Measurements from ENCODE around the gene UPK3A. TPM values are rescaled to one million over a fixed set of nuclear protein-coding genes. Genes with fewer than 3 reads are reported as not detected.

UPK3A gene
- total RNA-seq, 4 donors from 2014 or later = 0.79 TPM; not detected in 3

DNA sequence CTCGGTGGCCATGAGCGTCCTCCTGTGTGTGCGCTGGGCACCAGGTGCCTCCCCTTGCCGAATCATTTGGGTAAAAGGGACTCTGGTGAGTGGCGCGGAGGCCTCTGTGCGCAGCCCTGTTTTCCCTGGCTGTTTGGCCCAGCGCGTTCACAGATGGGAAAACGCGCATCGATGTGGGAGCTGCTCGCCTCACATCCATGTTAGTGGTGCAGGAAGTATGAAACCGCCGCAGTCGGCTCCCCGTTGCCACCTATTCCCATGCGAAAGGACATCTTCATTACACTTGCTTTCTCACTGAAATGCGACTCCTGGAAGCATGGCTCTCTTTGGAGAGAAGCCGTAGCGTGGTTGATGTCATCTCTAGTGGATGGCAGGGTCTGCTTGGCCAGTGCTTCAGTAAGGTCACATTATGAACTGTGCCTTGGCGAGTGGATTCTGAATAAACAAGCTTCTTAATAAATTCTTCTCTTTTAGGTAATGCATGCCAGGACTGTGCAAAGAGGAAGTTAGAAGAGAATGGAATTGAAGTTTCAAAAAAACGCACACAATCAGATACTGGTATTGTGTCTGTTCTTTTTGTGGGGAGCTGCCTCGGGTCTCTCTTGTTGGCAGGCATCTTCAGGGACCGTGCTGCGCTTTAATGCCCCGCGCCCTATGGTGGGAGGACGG lies 51.2 kb downstream of the UPK3A start:
- H3K4me1 ChIP-seq = peaks cover 8 to 18% (median 13%) of the 10 kb centered on the region in 4 donors
- H3K27me3 ChIP-seq = no peaks in the 10 kb centered on the region
- in situ Hi-C loops (cut with MboI; ENCODE audit: low pct_ligation_motif_present in 1 of 4, low pct_unique_long_range_greater_than_20kb in 1 of 4, low sequenced_read_pairs in 3 of 4) = no loop called here
- H3K9me3 ChIP-seq = no peaks in the 10 kb centered on the region
- no peak for DNase-seq
- peaks cover 0 to 40% (median 13%) of the 10 kb centered on the region in 4 donors for H3K36me3 ChIP-seq
- TF ChIP-seq POLR2AphosphoS5 (IDR thresholded peaks at IDR 0.05) (no peak), POLR2A (IDR thresholded peaks at IDR 0.05) (no peak), EP300 (IDR thresholded peaks at IDR 0.05; ENCODE audit: low read depth) (no peak)
- TF ChIP-seq, protein P1, sequence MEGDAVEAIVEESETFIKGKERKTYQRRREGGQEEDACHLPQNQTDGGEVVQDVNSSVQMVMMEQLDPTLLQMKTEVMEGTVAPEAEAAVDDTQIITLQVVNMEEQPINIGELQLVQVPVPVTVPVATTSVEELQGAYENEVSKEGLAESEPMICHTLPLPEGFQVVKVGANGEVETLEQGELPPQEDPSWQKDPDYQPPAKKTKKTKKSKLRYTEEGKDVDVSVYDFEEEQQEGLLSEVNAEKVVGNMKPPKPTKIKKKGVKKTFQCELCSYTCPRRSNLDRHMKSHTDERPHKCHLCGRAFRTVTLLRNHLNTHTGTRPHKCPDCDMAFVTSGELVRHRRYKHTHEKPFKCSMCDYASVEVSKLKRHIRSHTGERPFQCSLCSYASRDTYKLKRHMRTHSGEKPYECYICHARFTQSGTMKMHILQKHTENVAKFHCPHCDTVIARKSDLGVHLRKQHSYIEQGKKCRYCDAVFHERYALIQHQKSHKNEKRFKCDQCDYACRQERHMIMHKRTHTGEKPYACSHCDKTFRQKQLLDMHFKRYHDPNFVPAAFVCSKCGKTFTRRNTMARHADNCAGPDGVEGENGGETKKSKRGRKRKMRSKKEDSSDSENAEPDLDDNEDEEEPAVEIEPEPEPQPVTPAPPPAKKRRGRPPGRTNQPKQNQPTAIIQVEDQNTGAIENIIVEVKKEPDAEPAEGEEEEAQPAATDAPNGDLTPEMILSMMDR (IDR thresholded peaks at IDR 0.05) = no peak
- 89 to 93% methylated on average over 5 to 29 of the region's 29 CpGs for WGBS, 2 donors (ENCODE audit: low coverage in 1 of 2)
- no peak overlapping the region for H3K4me3 ChIP-seq
- peak overlapping the region; percentile 56 to 68 (median 58) for H3K27ac ChIP-seq
- intact Hi-C loops (cut with DNase I; ENCODE audit: low total_unique reads) = no loop called here

DNA sequence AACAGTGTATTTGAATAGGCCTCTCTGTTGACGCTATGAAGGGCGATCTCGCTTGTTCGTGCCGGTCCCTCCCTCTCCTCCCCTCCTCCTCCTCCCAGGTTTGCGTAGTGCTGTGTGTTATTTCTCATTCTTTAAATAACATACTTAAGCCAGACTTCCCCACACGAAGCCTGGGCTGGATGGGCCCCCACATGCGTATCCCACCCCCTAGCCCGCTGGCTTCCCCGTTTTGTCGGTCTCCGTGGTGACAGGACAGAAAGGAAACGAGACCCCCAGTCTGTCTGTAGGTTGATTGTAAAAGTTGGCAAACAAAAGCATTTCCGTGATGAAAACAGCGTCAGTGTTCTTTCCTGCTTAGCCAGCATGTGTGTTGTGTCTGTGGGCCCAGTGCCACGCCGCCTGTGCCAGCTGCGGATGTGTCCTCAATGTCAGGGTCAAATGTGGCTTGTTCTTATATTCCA lies 52.3 kb downstream of the UPK3A start:
- no peaks in the 10 kb centered on the region for H3K27me3 ChIP-seq
- DNase-seq = peak; percentile 42
- no peaks in the 10 kb centered on the region for H3K9me3 ChIP-seq
- peak overlapping the region; percentile 56 to 68 (median 58) for H3K27ac ChIP-seq
- in situ Hi-C loops (cut with MboI; ENCODE audit: low pct_ligation_motif_present in 1 of 4, low pct_unique_long_range_greater_than_20kb in 1 of 4, low sequenced_read_pairs in 3 of 4) (no loop called here), intact Hi-C loops (cut with DNase I; ENCODE audit: low total_unique reads) (no loop called here)
- 15 to 26% methylated on average over 12 to 18 of the region's 18 CpGs for WGBS, 2 donors (ENCODE audit: low coverage in 1 of 2)
- H3K36me3 ChIP-seq = peaks cover 0 to 42% (median 16%) of the 10 kb centered on the region in 4 donors
- peaks cover 8 to 18% (median 13%) of the 10 kb centered on the region in 4 donors for H3K4me1 ChIP-seq
- peak overlapping the region in 1 of 4 donors; percentile 13 for H3K4me3 ChIP-seq
- peak; percentile 38 to 48 (median 38) for TF ChIP-seq POLR2AphosphoS5 (IDR thresholded peaks at IDR 0.05)
- TF ChIP-seq, protein P1 (IDR thresholded peaks at IDR 0.05) = no peak
- TF ChIP-seq POLR2A (IDR thresholded peaks at IDR 0.05) = no peak
- no peak for TF ChIP-seq EP300 (IDR thresholded peaks at IDR 0.05; ENCODE audit: low read depth)

DNA sequence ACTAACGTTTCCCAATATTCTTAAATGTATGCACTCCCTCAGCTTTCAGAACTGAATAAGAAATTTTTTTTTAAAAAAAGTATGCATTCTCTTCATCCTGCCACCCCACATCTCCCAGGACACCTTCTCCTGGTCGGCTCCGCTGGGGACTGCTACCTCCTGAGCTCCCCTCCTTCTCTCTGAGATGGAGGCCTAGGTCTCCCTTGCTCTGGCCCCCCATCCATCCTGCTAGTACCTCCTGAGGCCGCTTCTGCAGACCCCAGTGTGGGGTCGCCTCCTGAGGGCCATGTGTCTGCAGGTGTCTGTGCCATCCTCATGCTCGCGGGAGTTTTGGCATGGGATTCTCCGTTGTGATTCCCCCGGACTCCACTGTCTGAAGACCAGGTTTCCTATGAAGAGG lies 52.8 kb downstream of the UPK3A start:
- Histone ChIP-seq H3K36me3 (peaks cover 0 to 41% (median 16%) of the 10 kb centered on the region in 4 donors), H3K27ac (peak overlapping the region; percentile 56 to 68 (median 58)), H3K4me3 (no peak overlapping the region), H3K4me1 (peaks cover 8 to 18% (median 13%) of the 10 kb centered on the region in 4 donors), H3K27me3 (no peaks in the 10 kb centered on the region), H3K9me3 (no peaks in the 10 kb centered on the region)
- DNase-seq = no peak
- WGBS, 2 donors (ENCODE audit: low coverage in 1 of 2) = 86% methylated on average over 2 to 9 of the region's 9 CpGs
- intact Hi-C loops (cut with DNase I; ENCODE audit: low total_unique reads) = no loop called here
- in situ Hi-C loops (cut with MboI; ENCODE audit: low pct_ligation_motif_present in 1 of 4, low pct_unique_long_range_greater_than_20kb in 1 of 4, low sequenced_read_pairs in 3 of 4) = no loop called here
- TF ChIP-seq POLR2A (IDR thresholded peaks at IDR 0.05) (no peak), POLR2AphosphoS5 (IDR thresholded peaks at IDR 0.05) (no peak), EP300 (IDR thresholded peaks at IDR 0.05; ENCODE audit: low read depth) (no peak)
- TF ChIP-seq, protein P1 (IDR thresholded peaks at IDR 0.05) = no peak

DNA sequence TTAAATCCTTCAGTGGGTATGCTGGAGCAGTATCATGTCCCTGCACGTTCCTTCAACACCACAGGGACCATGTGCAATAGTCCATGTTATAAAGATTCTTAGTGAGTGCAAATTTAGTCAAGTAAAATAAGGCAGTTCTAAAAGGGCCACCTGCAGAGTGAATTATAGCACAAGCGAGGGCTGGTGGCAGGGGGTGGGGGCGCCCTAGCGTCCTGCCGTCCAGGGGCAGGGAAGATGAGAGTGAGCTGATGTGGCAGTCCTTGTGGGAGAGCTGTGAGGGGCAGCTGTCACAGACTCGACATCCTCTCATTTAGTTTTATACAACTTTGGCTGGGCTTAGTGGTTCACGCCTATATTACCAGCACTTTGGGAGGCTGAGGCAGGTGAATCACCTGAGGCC lies 54.0 kb downstream of the UPK3A start:
- DNase-seq = no peak
- H3K27me3 ChIP-seq = no peaks in the 10 kb centered on the region
- H3K36me3 ChIP-seq = peaks cover 0 to 35% (median 13%) of the 10 kb centered on the region in 4 donors
- H3K27ac ChIP-seq = no peak overlapping the region
- no peak overlapping the region for H3K4me3 ChIP-seq
- no peak for TF ChIP-seq POLR2A (IDR thresholded peaks at IDR 0.05)
- TF ChIP-seq, protein P1 (IDR thresholded peaks at IDR 0.05) = no peak
- no peak for TF ChIP-seq EP300 (IDR thresholded peaks at IDR 0.05; ENCODE audit: low read depth)
- TF ChIP-seq POLR2AphosphoS5 (IDR thresholded peaks at IDR 0.05) = no peak
- in situ Hi-C loops (cut with MboI; ENCODE audit: low pct_ligation_motif_present in 1 of 4, low pct_unique_long_range_greater_than_20kb in 1 of 4, low sequenced_read_pairs in 3 of 4) (no loop called here), intact Hi-C loops (cut with DNase I; ENCODE audit: low total_unique reads) (no loop called here)
- WGBS, 2 donors (ENCODE audit: low coverage in 1 of 2) = 95% methylated on average over 7 of the region's 7 CpGs; no CpG with 5 or more reads in 1 of the 2 donors
- peaks cover 8 to 18% (median 13%) of the 10 kb centered on the region in 4 donors for H3K4me1 ChIP-seq
- no peaks in the 10 kb centered on the region for H3K9me3 ChIP-seq
